K562 (cell line): ENCODE results near the gene DEPDC1. TPM values are rescaled to one million over a fixed set of nuclear protein-coding genes. Genes with fewer than 3 reads are reported as not detected.

Source experiments
- ADNP ChIP-seq: fragments of 200-800 bp; sonication (Bioruptor generic); IDR thresholded peaks from 2 replicates; pipeline ENCODE4 v1.6.1; 2016; ENCODE audit warnings: missing genetic modification characterization, missing compliant biosample characterization
- CLOCK ChIP-seq: fragments of 250-450 bp; sonication (Bioruptor Pico); IDR thresholded peaks from 2 replicates; pipeline ENCODE4 v1.4.0; 2020; ENCODE audit warnings: mild to moderate bottlenecking, moderate library complexity, borderline replicate concordance
- DNMT1 ChIP-seq: fragments of 450-650 bp; IDR thresholded peaks from 2 replicates; pipeline ENCODE4 v1.6.1; 2016; ENCODE audit warnings: antibody characterized with exemption, mild to moderate bottlenecking
- ETV5 ChIP-seq: sonication (generic); formaldehyde crosslinking; IDR thresholded peaks from 2 replicates; pipeline ENCODE4 v1.4.0; 2020; ENCODE audit warnings: low read depth, mild to moderate bottlenecking, missing genetic modification reagents
- FUS ChIP-seq: fragments of 200-400 bp; formaldehyde crosslinking; optimal IDR thresholded peaks from 2 replicates; pipeline ENCODE3; 2017; ENCODE audit warnings: low read depth, low read length
- MTA3 ChIP-seq: fragments of 450-650 bp; formaldehyde crosslinking; IDR thresholded peaks from 2 replicates; pipeline ENCODE4 v1.6.1; 2017; ENCODE audit warnings: mild to moderate bottlenecking, borderline replicate concordance
- NFIC ChIP-seq: fragments of 450-650 bp; IDR thresholded peaks from 2 replicates; pipeline ENCODE4 v1.6.1; 2017; ENCODE audit warnings: mild to moderate bottlenecking, inconsistent platforms
- RAD51 ChIP-seq: fragments of 450-650 bp; IDR thresholded peaks from 2 replicates; pipeline ENCODE4 v1.7.1; 2016; ENCODE audit warnings: low read depth, mild to moderate bottlenecking, borderline replicate concordance
- RBM14 ChIP-seq: fragments of 200-400 bp; formaldehyde crosslinking; IDR thresholded peaks from 2 replicates; pipeline ENCODE4 v1.6.1; 2018; ENCODE audit warnings: low read depth, mild to moderate bottlenecking, low read length, moderate library complexity, borderline replicate concordance; ENCODE audit not compliant: insufficient read depth
- SRF ChIP-seq, 2 experiments: fragments of 250-450, 450-650 bp in 1 of 2; sonication (Bioruptor Pico) in 1 of 2; sonication (generic) in 1 of 2; formaldehyde crosslinking; IDR thresholded peaks; 2 replicates each; pipeline versions ENCODE4 v1.5.0 to v1.5.1; 2020 to 2022; ENCODE audit warnings: mild to moderate bottlenecking in 1 of 2, missing genetic modification reagents in 1 of 2
- TSHZ1 ChIP-seq: fragments of 250-450 bp; sonication (Bioruptor Pico); IDR thresholded peaks from 2 replicates; pipeline ENCODE4 v1.4.0; 2020; ENCODE audit warnings: mild to moderate bottlenecking, moderate library complexity
- ZNF165 ChIP-seq: fragments of 250-450 bp; sonication (Bioruptor Pico); IDR thresholded peaks from 2 replicates; pipeline ENCODE4 v1.4.0; 2020; ENCODE audit warnings: borderline replicate concordance
- ZNF436 ChIP-seq: fragments of 250-450, 450-650 bp; sonication (Bioruptor Pico); formaldehyde crosslinking; IDR thresholded peaks from 2 replicates; pipeline ENCODE4 v1.7.0; 2020; ENCODE audit warnings: mild to moderate bottlenecking
- ZNF77 ChIP-seq: fragments of 250-450 bp; sonication (Bioruptor Pico); IDR thresholded peaks from 2 replicates; pipeline ENCODE4 v1.5.0; 2020
- ZNF79 ChIP-seq: fragments of 250-450 bp; sonication (Bioruptor Pico); IDR thresholded peaks from 2 replicates; pipeline ENCODE4 v1.4.0; 2020; ENCODE audit warnings: low read depth, mild to moderate bottlenecking, moderate library complexity
- polyA plus RNA-seq, 8 experiments: library from polyadenylated mRNA; depleted of rRNA in 4 of 8; stranded (reverse) in 5 of 8; unstranded in 3 of 8; fragments of >200 nt; fragmentation: Nextera tagmentation in 2 of 8; fragmentation: Illumina TruSeq in 1 of 8; extraction: Ambion mirVana in 2 of 8; extraction: Trizol in 1 of 8; gene quantifications; 2 replicates each; pipeline versions ENCODE4 v1.2.1 to v1.2.3, GENCODE V29; 2011 to 2014; ENCODE audit warnings: inconsistent platforms in 1 of 8, missing spikeins in 1 of 8
- total RNA-seq, 7 experiments: library from RNA; depleted of rRNA in 6 of 7; stranded (reverse); fragments of >200 nt in 6 of 7; fragmentation: Illumina TruSeq in 2 of 7; extraction: Trizol in 2 of 7; gene quantifications; 2 replicates each; pipeline versions ENCODE4 v1.2.1 to v1.2.3, GENCODE V29; 2011 to 2021; ENCODE audit warnings: low replicate concordance in 1 of 7
- TF ChIP-seq, protein P1 (sequence below): sonication (generic); formaldehyde crosslinking; IDR thresholded peaks from 2 replicates; pipeline ENCODE4 v1.8.1; 2023; ENCODE audit warnings: missing genetic modification reagents, mild to moderate bottlenecking, borderline replicate concordance

Gene DEPDC1
- total and polyA plus RNA-seq, 9 of the 15 experiments (the other 6 are each of a cell fraction or from before 2014, with no cell fraction given), result 9.9 to 28.3 (median 17.8) TPM

DNA sequence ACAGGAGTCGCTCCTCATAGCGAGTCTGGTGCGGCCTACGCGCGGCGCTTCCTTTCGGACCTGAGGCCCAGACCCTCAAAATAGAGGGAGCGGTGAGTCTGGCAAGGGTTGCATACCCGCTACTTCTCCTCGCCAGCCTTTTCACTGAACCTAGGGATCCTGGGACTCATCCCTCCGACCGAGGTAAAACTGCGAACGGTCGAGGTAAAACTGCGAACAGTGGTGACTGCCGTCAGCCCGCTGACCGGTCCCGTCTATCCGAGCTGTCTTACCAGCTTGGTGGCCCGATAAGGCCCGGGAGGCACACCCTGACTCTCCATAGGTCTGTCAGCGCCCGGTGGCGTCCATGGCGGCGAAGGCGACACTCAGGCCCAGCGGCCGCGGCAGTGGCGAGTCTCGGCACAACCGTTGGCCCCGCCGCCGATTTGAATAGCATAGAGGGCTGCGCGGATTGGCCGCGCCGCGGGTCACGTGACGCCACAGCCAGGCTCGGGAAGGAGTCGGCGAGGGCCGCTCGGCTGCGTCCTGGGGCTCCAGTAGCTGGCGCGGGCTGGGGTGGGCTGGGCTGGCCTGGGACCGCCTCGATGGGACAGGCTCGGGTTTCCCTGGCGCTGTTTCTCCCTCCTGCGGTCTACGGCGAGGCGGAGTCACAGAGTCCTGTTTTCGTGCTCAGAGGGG, at the start of gene DEPDC1 (continued):
- TF ChIP-seq RBM14, result no peak
- TF ChIP-seq TSHZ1, result no peak
- peak; percentile 99 for TF ChIP-seq RAD51
- no peak for TF ChIP-seq CLOCK
- TF ChIP-seq NFIC, result 0 out of 2 replicates have a peak, but pooled peaks have one; percentile 16
- TF ChIP-seq ZNF77 (CRISPR knock-in tag), result no peak
- no peak for TF ChIP-seq DNMT1
- TF ChIP-seq ZNF436 (CRISPR knock-in tag), result no peak
- TF ChIP-seq, protein P1, sequence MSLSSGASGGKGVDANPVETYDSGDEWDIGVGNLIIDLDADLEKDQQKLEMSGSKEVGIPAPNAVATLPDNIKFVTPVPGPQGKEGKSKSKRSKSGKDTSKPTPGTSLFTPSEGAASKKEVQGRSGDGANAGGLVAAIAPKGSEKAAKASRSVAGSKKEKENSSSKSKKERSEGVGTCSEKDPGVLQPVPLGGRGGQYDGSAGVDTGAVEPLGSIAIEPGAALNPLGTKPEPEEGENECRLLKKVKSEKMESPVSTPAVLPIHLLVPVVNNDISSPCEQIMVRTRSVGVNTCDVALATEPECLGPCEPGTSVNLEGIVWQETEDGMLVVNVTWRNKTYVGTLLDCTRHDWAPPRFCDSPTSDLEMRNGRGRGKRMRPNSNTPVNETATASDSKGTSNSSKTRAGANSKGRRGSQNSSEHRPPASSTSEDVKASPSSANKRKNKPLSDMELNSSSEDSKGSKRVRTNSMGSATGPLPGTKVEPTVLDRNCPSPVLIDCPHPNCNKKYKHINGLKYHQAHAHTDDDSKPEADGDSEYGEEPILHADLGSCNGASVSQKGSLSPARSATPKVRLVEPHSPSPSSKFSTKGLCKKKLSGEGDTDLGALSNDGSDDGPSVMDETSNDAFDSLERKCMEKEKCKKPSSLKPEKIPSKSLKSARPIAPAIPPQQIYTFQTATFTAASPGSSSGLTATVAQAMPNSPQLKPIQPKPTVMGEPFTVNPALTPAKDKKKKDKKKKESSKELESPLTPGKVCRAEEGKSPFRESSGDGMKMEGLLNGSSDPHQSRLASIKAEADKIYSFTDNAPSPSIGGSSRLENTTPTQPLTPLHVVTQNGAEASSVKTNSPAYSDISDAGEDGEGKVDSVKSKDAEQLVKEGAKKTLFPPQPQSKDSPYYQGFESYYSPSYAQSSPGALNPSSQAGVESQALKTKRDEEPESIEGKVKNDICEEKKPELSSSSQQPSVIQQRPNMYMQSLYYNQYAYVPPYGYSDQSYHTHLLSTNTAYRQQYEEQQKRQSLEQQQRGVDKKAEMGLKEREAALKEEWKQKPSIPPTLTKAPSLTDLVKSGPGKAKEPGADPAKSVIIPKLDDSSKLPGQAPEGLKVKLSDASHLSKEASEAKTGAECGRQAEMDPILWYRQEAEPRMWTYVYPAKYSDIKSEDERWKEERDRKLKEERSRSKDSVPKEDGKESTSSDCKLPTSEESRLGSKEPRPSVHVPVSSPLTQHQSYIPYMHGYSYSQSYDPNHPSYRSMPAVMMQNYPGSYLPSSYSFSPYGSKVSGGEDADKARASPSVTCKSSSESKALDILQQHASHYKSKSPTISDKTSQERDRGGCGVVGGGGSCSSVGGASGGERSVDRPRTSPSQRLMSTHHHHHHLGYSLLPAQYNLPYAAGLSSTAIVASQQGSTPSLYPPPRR (CRISPR knock-in tag), result no peak
- TF ChIP-seq ADNP, result no peak
- TF ChIP-seq MTA3, result peak; percentile 50; the same call in 1 of the 2 replicates
- TF ChIP-seq ZNF165 (CRISPR knock-in tag), result no peak
- TF ChIP-seq ETV5 (CRISPR knock-in tag), result 0 out of 2 replicates have a peak, but pooled peaks have one; percentile 32
- no peak for TF ChIP-seq FUS
- peak in 1 of 2 experiments; percentile 34; a peak in 1 of 4 replicates for TF ChIP-seq SRF (CRISPR knock-in tag; IDR thresholded peaks at IDR 0.05)
- no peak for TF ChIP-seq ZNF79 (CRISPR knock-in tag)
